Stimulated activated CD4-positive, alpha-beta T cell treated with anti-CD3 and anti-CD28 coated beads, Interleukin-12 subunit alpha, Interleukin-12 subunit beta, amount 100 ng/mL, for 48 hours (primary cell): Measurements from ENCODE around the gene DCUN1D3.

Experiments
- DNase-seq, 3 donors: peaks; one replicate each; pipeline ENCODE4 v3.0.0-alpha.2; 2020; ENCODE audit warnings: low read depth in 2 of 3, low spot score in 1 of 3

DCUN1D3 gene

GRCh38 chr16:20920091-20920490 is 19.9 kb upstream of the DCUN1D3 start:
- DNase-seq = no peak

DNA sequence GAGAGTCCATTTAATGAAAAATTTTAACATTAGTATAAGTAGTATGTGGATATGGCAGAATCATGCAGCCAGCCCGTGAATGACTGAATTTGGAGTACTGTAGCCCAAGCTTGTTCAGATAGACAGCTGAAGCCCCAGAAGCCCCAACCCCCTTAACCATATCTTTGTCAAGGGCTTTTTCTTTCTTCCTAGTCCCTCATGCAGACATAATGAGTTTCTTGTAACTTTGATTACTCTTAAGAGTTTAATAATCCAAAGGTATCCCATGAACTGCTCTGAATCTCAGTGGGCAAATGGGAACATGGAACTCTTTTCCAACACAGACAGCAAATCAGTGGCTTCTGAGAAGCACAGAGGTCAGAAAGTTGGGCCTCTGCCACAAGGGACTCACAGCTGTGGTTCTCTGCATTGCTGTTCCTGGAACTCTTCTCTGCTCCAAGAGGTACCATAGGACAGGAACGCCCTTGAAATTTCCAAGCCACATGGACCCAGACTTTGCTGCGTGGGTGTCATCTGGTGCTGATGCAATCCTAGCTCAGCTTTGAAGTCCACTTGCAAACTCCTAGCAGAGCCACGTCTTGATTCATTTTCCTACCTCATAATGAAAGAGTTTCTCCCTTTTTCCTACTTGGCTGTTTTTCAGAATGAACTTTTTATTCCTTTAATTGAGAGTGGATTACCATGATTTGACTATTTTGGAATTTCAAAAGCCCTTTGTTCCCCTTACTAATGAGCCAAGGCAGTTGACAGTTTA is 18.5 kb upstream of the DCUN1D3 start:
- no peak for DNase-seq

GRCh38 chr16:20916942-20917341 is 16.8 kb upstream of the DCUN1D3 start:
- no peak for DNase-seq

GRCh38 chr16:20916289-20916688 is 16.1 kb upstream of the DCUN1D3 start:
- no peak for DNase-seq

DNA sequence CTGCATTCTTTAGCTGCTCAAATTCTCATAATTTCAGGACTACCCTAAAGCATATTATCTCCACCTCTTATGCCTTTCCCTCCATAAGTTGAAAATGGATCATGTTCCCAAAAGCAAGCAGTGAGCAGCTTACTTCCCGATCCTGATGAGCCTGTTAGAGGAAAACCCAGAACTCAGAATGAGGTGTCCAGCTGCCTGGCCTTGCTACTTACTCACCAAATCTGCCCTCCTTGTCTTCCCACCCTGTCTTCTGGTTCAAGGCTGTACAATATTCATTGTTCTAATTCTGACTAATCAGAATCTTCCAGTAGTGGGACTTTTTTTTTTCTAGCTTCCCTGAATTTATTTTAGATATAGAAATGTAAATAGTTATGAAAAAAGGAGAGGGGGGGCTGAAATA is 11.2 kb upstream of the DCUN1D3 start:
- no peak for DNase-seq

GRCh38 chr16:20910781-20911321 is 10.7 kb upstream of the DCUN1D3 start:
- no peak for DNase-seq

DNA sequence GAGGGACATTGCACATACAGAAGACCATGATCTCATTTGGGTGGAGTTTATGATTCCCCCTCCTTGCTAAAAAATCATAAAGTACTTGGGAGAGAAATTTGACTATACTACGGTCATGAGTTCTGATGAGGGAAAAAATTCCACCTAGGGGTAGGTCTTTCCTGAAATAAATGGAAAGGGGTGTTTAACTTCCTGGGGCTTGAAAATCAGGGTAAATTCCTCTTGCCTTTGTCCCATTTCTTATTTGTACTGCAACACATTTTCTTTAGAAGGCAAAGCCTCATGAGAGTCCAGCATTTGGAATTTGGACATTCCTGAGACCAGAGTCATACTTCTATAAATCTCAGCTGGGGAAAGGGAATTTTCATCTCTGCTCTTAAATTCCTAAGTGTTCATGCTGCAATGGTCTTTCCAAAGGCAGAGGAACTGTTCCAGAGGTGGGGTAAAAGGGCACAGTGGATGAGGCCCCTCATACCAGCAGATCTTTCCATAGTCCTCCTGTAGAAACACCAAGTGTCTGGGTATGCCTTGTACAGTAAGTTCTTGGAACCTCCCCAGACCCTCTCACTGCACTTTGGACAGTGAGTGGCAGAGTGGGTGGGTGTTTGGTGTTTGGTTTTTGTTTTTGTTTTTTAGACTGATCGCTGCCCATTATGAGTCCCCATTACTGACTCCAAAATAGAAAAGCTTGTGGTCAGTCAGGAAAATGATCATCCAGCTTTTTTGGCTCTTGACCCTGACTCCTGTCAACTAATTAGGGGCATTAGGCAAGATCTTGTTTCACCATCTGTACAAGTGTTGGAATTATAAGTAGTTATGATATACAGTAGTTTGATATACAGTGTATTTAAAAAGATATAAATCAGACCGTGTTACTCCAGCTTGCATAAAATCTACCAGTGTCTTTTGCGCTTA is 6.4 kb upstream of the DCUN1D3 start:
- no peak for DNase-seq

DNA sequence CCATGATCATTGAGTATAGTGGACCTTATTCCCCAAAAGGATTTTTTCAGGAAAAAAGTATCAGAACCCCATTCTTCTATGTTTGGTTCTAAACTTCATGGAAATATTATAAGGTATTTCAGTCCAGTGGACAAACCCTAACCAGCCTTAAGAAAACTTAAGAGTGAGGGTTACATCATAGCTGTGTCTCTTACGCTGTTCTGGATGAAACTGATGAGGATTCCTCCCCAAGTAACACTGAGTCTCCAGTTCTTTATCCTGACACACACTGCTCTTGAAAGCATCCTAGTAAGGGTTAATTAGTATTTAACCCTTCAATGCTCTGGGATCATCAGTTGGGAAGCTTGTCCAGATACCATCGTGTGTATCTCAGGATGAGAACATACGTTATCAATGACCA is 5.4 kb upstream of the DCUN1D3 start:
- no peak for DNase-seq

GRCh38 chr16:20904507-20905081 is 4.4 kb upstream of the DCUN1D3 start:
- no peak for DNase-seq

- DNase-seq = no peak
Measured at GRCh38 chr16:20903899-20904506, 3.8 kb upstream of the DCUN1D3 start.

- no peak for DNase-seq
Measured at GRCh38 chr16:20903116-20903898, 3.1 kb upstream of the DCUN1D3 start.

GRCh38 chr16:20902426-20902825 is 2.3 kb upstream of the DCUN1D3 start:
- no peak for DNase-seq

DNA sequence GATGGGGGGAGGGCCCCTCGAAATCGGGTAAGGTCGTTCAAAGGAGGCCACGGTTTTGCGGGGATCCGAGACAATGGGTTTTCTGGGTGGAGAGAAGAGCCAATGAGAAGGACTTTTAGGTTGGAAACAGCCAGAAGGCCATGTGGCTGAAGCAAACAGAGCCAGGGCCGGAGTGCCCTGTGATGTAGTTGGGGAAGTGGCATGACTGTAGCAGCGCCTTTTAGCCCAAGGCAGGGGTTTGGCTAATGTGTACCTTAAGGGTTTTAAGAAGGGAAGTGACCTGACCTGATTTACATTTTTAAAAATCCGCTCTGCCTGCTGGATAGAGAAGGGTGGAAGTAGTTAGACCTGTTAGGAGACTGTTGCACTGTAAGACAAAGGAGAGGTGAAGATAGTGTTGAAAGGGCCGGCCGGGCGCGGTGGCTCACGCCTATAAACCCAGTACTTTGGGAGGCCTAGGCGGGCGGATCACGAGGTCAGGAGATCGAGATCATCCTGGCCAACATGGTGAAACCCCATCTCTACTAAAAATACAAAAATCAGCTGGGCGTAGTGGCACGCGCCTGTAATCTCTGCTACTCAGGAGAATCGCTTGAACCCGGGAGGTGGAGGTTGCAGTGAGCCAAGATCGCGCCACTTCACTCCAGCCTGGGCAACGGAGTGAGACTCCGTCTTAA is 1.4 kb upstream of the DCUN1D3 start:
- no peak for DNase-seq

GRCh38 chr16:20901068-20901435 is 894 bp upstream of the DCUN1D3 start:
- no peak for DNase-seq

DNA sequence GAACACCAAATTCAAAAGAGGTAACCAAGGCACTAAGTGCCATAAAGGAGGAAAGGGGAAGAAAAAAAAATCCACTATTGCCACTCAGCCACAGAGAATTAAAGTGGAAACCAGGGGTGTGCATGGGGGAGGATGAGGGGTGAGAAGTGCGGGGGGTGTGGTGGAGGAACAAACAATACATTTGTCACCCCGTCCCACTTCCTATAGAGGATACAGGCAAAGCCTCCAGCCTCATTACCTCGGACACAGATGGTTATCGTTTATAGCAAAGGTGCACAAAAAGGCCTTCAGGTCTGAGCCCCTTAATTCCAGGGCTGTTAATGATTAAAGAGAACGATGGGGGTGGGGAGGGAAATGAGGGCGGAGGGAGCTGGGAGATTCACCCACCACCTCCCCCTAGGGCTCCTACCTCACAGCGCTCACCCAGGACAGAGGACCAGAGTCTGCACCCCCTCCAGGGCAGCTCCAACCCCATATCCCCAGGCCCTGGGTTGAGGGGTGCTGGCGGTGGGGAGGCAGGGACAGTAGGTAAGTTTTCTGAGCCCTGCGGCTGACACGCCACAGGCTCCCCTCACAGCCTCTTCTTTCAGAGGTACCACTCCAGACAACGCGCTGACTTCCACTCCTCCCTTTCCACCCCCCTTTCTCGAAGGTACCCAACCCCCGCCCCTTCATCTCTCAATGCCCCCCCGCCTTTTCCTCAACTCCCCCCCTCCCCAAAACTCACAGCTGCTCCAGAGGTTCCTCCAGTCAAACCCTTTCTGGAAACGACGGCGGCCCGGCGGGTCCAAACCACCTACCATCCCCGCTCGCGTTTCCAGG is 470 bp downstream of the DCUN1D3 start:
- peak in 1 of 3 donors; percentile 8 for DNase-seq

DNA sequence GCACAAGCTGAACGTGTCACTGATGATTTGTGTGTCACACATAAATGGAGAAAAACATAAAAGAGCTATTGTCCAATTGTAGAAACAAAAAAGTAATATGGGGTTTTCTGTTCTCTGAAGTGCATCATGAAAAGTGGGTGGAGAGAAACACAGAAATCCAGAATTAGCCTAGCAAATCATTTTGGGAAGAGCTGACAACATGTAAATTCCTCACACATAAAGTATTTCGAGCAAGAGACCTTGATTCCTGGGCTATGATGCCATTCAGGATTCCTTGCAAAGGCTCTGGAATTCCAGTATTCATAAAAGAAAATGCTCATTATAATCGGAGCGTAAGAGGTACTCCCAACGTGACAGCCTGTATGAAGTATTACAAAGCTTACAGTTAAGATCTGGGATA is 1.1 kb downstream of the DCUN1D3 start:
- no peak for DNase-seq

DNA sequence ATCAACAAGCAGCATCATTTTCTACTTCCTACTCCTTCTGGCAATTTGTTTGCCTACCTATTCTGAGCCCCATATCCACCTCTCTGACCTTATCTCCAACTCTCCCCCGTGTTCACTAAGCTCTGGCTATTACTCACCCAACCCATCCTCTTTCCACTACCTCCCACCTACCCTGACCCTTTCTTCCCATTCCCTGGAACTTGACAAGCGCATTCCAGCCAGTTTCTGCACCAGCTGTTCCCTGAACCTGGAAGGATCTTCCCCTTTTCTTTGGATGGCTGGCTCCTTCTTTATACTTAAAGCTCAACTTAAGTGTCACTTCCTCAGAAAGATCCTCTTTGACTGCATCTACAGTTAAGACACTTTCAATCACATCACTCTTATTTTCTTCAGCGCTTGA is 2.2 kb downstream of the DCUN1D3 start:
- no peak for DNase-seq

DNA sequence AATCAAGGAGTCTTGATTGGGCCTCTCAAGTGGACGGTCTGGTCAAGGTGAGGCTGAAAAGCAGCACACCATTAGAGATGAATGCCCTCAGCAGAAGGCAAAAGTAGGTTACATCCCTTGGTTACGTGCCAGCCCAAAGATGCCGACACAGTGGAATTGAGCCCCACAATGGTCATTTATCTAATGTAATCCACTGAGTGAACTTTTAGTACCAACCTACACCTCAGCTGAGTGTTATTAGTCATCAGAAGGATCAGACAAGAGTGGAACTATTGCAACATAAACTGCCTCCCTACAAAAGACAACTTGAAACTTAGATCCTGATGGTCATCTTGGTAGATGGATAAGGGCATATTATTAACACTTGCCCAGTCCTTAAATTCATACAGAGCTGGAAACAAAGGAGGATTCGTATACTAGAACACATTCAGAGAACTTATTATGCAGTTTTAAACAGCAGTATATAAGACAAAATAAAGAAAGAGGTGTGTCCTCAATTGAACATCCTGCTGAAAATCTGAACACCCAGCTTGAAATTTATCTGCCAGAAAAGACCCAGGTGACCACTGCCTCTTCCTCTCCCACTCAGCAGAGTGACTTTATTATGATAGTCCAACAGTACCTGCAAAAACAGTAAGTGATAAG is 2.8 kb downstream of the DCUN1D3 start:
- no peak for DNase-seq

GRCh38 chr16:20894388-20894787 is 5.8 kb downstream of the DCUN1D3 start:
- DNase-seq = no peak
